ENCODE measurements around the gene ANO7. TPM values are rescaled to one million over a fixed set of nuclear protein-coding genes. Genes with fewer than 3 reads are reported as not detected.

The ANO7 gene
- total RNA-seq, 1 donor from 2014 or later = 3.3 TPM

DNA sequence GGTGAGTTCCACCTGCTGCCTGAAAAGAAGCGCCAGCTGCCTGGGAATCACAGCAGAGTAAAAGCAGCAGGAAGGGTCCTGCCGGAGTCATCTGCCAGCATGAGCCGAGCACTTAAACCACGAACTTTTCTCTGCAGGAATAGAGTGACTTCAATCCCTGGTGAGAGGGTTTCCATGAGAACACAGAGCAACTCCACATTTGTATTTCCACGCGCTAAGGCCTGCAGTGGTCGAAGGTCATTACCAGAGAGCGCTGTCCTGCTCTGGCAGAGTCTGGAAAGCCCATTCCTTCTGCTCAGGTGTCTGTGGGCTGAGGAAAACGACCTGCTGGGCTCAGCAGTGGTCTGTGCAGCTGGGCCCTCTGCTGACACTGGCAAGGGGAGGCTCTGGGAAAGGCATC lies 45.9 kb upstream of the ANO7 start:
- no peaks in the 10 kb centered on the region for H3K9me3 Mint-ChIP-seq
- no peaks in the 10 kb centered on the region for H3K27me3 Mint-ChIP-seq

DNA sequence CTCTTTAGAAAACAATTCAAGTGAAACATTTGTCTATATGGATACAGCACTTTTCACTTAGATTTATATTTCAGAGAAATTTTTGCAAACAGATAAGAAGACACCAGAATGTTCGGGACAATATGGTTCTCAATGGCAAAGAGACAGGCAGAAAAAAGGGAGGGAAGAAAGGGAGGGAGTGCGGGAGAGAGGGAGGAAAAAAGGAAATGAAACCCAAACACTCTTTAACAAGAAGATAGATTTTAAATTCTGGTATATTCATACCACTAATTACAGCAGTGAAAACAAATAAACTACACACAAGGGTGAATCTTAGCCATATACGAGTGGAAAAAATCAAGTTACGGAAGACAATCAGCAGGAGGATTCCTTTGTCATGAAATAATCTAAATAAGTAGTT lies 42.2 kb upstream of the ANO7 start:
- TF ChIP-seq, protein P1, sequence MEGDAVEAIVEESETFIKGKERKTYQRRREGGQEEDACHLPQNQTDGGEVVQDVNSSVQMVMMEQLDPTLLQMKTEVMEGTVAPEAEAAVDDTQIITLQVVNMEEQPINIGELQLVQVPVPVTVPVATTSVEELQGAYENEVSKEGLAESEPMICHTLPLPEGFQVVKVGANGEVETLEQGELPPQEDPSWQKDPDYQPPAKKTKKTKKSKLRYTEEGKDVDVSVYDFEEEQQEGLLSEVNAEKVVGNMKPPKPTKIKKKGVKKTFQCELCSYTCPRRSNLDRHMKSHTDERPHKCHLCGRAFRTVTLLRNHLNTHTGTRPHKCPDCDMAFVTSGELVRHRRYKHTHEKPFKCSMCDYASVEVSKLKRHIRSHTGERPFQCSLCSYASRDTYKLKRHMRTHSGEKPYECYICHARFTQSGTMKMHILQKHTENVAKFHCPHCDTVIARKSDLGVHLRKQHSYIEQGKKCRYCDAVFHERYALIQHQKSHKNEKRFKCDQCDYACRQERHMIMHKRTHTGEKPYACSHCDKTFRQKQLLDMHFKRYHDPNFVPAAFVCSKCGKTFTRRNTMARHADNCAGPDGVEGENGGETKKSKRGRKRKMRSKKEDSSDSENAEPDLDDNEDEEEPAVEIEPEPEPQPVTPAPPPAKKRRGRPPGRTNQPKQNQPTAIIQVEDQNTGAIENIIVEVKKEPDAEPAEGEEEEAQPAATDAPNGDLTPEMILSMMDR (conservative IDR thresholded peaks at IDR 0.05) = no peak
- Mint-ChIP-seq H3K4me3 (peak overlapping the region; percentile 1), H3K4me1 (ENCODE audit: unreplicated experiment) (peaks cover 13% of the 10 kb centered on the region), H3K27me3 (no peaks in the 10 kb centered on the region), H3K36me3 (peaks cover 5% of the 10 kb centered on the region), H3K27ac (no peak overlapping the region), H3K9me3 (no peaks in the 10 kb centered on the region)
- DNase-seq (ENCODE audit: extremely low spot score, unreplicated experiment) = no peak

More for the DNA sequence above, 45.9 kb upstream of the ANO7 start:
- peaks cover 5% of the 10 kb centered on the region for H3K4me1 Mint-ChIP-seq (ENCODE audit: unreplicated experiment)
- H3K4me3 Mint-ChIP-seq = no peak overlapping the region
- H3K36me3 Mint-ChIP-seq = peaks cover 8% of the 10 kb centered on the region
- TF ChIP-seq, protein P1 (conservative IDR thresholded peaks at IDR 0.05) = no peak
- no peak for DNase-seq (ENCODE audit: extremely low spot score, unreplicated experiment)
- no peak overlapping the region for H3K27ac Mint-ChIP-seq

GRCh38 chr2:241147336-241147735 lies 41.1 kb upstream of the ANO7 start:
- H3K36me3 Mint-ChIP-seq = peaks cover under 1% of the 10 kb centered on the region
- no peak overlapping the region for H3K4me3 Mint-ChIP-seq
- H3K27ac Mint-ChIP-seq = no peak overlapping the region
- H3K9me3 Mint-ChIP-seq = no peaks in the 10 kb centered on the region
- no peaks in the 10 kb centered on the region for H3K27me3 Mint-ChIP-seq
- peaks cover 19% of the 10 kb centered on the region for H3K4me1 Mint-ChIP-seq (ENCODE audit: unreplicated experiment)
- TF ChIP-seq, protein P1 (conservative IDR thresholded peaks at IDR 0.05) = no peak
- DNase-seq (ENCODE audit: extremely low spot score, unreplicated experiment) = no peak

DNA sequence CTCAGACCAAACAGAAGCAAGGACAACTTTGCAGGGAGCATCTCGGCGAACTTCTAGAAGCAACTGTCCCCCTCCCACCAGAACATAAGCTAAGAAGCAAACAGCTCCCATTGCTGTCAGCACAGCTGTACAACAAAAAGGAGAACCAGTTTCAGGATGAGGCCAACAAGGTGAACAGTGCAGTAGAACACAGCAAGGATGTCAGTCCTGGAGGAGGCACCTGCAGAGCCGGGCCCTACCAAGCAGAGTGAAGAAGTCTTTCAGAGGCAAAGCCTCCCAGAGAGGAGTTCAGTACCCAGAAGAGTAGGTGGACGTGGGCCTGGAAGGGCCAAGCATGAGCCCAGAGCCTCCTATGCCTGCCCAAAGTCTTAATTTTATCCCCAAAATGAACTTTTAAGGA lies 40.2 kb upstream of the ANO7 start:
- no peaks in the 10 kb centered on the region for H3K9me3 Mint-ChIP-seq
- H3K36me3 Mint-ChIP-seq = no peaks in the 10 kb centered on the region
- peak overlapping the region; percentile 77 for H3K27ac Mint-ChIP-seq
- TF ChIP-seq, protein P1 (conservative IDR thresholded peaks at IDR 0.05) = no peak
- DNase-seq (ENCODE audit: extremely low spot score, unreplicated experiment) = no peak
- peak overlapping the region; percentile 96 for H3K4me3 Mint-ChIP-seq
- peaks cover 19% of the 10 kb centered on the region for H3K4me1 Mint-ChIP-seq (ENCODE audit: unreplicated experiment)
- H3K27me3 Mint-ChIP-seq = no peaks in the 10 kb centered on the region

DNA sequence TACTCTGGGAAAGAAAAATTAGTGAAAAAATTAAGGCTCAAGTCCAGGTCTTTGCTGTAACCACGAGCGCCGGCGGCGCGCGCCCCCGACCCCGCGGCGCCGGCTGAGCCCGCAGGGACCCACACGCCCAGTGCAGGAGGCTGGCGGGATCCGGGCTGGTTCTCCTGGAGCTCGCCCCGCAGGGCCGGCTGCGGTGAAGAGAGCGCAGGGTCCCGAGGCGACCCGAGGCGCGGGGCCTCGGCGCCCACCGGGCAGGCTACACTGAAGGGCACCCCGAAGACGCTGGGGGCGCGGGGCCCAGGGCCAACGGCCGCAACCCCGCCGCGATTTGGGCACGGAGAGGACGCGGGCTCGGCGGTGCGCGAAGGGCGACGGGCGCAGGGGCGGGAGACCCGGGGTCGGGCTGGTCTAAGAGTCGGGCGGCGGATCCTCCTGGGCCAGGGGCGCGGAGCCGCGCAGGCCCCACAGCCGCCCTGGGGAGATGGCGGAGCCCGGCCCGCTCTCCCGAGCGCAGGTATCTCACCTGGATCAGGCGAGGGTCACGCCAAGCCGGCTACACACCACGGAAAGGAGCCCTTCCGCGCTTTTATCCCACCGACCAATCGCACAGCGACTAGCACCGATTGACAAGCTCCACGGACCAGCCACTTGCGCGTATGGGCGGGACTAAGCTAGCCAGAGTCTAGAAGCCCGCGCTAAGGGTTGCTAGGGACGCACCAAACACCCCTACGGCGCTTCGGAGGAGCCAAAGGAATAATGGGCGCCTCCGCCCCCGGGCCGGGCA lies 39.4 kb upstream of the ANO7 start, which contains the start of gene PASK:
Gene PASK, minus strand, starts transcription at position 582 of the 784 bp plus-strand sequence. CDS start 6,440 bp downstream, outside the sequence.
- peak within 1 kb of the TSS; percentile 97 for H3K27ac Mint-ChIP-seq
- H3K27me3 Mint-ChIP-seq = no peaks in the 10 kb centered on the region
- TF ChIP-seq, protein P1 (conservative IDR thresholded peaks at IDR 0.05) = no peak
- H3K4me3 Mint-ChIP-seq = peak within 1 kb of the TSS; percentile 96
- no peaks in the 10 kb centered on the region for H3K9me3 Mint-ChIP-seq
- DNase-seq (ENCODE audit: extremely low spot score, unreplicated experiment) = peak; percentile 94
- H3K36me3 Mint-ChIP-seq = no peaks in the 10 kb centered on the region
- H3K4me1 Mint-ChIP-seq (ENCODE audit: unreplicated experiment) = peaks cover 19% of the 10 kb centered on the region

All from type B pancreatic cell (in vitro differentiated cells).